ENCODE results near the gene AAGAB. TPM values are rescaled to one million over a fixed set of nuclear protein-coding genes. Genes with fewer than 3 reads are reported as not detected.

AAGAB gene
- total and polyA plus RNA-seq, 4 donors: 16.4 to 24.5 (median 21.2) TPM

- no peaks in the 10 kb centered on the region for H3K4me1 ChIP-seq (ENCODE audit: control insufficient read depth in 1 of 2, insufficient read depth in 2 of 2, low read length in 2 of 2)
- 83 to 85% methylated on average over 18 of the region's 18 CpGs for WGBS, 2 donors
These were observed 70.1 kb downstream of the AAGAB start for GRCh38 chr15:67184208-67184925.

GRCh38 chr15:67183443-67184169 is 70.9 kb downstream of the AAGAB start:
- intact Hi-C loops (cut with DNase I): no loop called here
- H3K4me3 ChIP-seq (ENCODE audit: low read length in 2 of 2): no peak overlapping the region
- no peaks in the 10 kb centered on the region for H3K9me3 ChIP-seq (ENCODE audit: control insufficient read depth, low read length)
- no peak for ATAC-seq (ENCODE audit: low FRiP score)
- DNase-seq: no peak
- H3K27me3 ChIP-seq (ENCODE audit: control insufficient read depth in 1 of 2, insufficient read depth in 2 of 2, low read length in 1 of 2): no peaks in the 10 kb centered on the region
- peaks cover 0 to 1% of the 10 kb centered on the region in 2 donors for H3K36me3 ChIP-seq (ENCODE audit: control insufficient read depth in 1 of 2, insufficient read depth in 2 of 2, low read length in 1 of 2)
- no peaks in the 10 kb centered on the region for H3K4me1 ChIP-seq (ENCODE audit: control insufficient read depth in 1 of 2, insufficient read depth in 2 of 2, low read length in 2 of 2)
- no peak overlapping the region for H3K27ac ChIP-seq (ENCODE audit: low read depth in 1 of 2, low read length in 2 of 2)
- WGBS, 2 donors: 86 to 88% methylated on average over 7 of the region's 7 CpGs

More at GRCh38 chr15:67184208-67184925, 70.1 kb downstream of the AAGAB start:
- Histone ChIP-seq H3K36me3 (ENCODE audit: control insufficient read depth in 1 of 2, insufficient read depth in 2 of 2, low read length in 1 of 2) (peaks cover 0 to 1% of the 10 kb centered on the region in 2 donors), H3K9me3 (ENCODE audit: control insufficient read depth, low read length) (no peaks in the 10 kb centered on the region), H3K27me3 (ENCODE audit: control insufficient read depth in 1 of 2, insufficient read depth in 2 of 2, low read length in 1 of 2) (no peaks in the 10 kb centered on the region), H3K27ac (ENCODE audit: low read depth in 1 of 2, low read length in 2 of 2) (no peak overlapping the region), H3K4me3 (ENCODE audit: low read length in 2 of 2) (no peak overlapping the region)
- peak in 1 of 2 donors; percentile 75 for DNase-seq
- intact Hi-C loops (cut with DNase I): no loop called here
- ATAC-seq (ENCODE audit: low FRiP score): no peak

GRCh38 chr15:67181221-67181639 is 73.2 kb downstream of the AAGAB start:
- ATAC-seq (ENCODE audit: low FRiP score) (no peak), DNase-seq (no peak)
- H3K4me3 ChIP-seq (ENCODE audit: low read length in 2 of 2): no peak overlapping the region
- peaks cover 0 to 3% of the 10 kb centered on the region in 2 donors for H3K4me1 ChIP-seq (ENCODE audit: control insufficient read depth in 1 of 2, insufficient read depth in 2 of 2, low read length in 2 of 2)
- no peak overlapping the region for H3K27ac ChIP-seq (ENCODE audit: low read depth in 1 of 2, low read length in 2 of 2)
- H3K27me3 ChIP-seq (ENCODE audit: control insufficient read depth in 1 of 2, insufficient read depth in 2 of 2, low read length in 1 of 2): no peaks in the 10 kb centered on the region
- 91 to 92% methylated on average over 15 of the region's 15 CpGs for WGBS, 2 donors
- H3K9me3 ChIP-seq (ENCODE audit: control insufficient read depth, low read length): no peaks in the 10 kb centered on the region
- intact Hi-C loops (cut with DNase I): no loop called here
- no peaks in the 10 kb centered on the region for H3K36me3 ChIP-seq (ENCODE audit: control insufficient read depth in 1 of 2, insufficient read depth in 2 of 2, low read length in 1 of 2)

GRCh38 chr15:67180514-67181191 is 73.8 kb downstream of the AAGAB start:
- Histone ChIP-seq H3K4me1 (ENCODE audit: control insufficient read depth in 1 of 2, insufficient read depth in 2 of 2, low read length in 2 of 2) (peaks cover 0 to 3% of the 10 kb centered on the region in 2 donors), H3K36me3 (ENCODE audit: control insufficient read depth in 1 of 2, insufficient read depth in 2 of 2, low read length in 1 of 2) (no peaks in the 10 kb centered on the region), H3K4me3 (ENCODE audit: low read length in 2 of 2) (no peak overlapping the region), H3K27me3 (ENCODE audit: control insufficient read depth in 1 of 2, insufficient read depth in 2 of 2, low read length in 1 of 2) (no peaks in the 10 kb centered on the region), H3K27ac (ENCODE audit: low read depth in 1 of 2, low read length in 2 of 2) (no peak overlapping the region), H3K9me3 (ENCODE audit: control insufficient read depth, low read length) (no peaks in the 10 kb centered on the region)
- 97% methylated on average over 10 of the region's 10 CpGs for WGBS, 2 donors
- no peak for DNase-seq
- no peak for ATAC-seq (ENCODE audit: low FRiP score)
- intact Hi-C loops (cut with DNase I): no loop called here

- peaks cover 0 to 3% of the 10 kb centered on the region in 2 donors for H3K4me1 ChIP-seq (ENCODE audit: control insufficient read depth in 1 of 2, insufficient read depth in 2 of 2, low read length in 2 of 2)
- H3K4me3 ChIP-seq (ENCODE audit: low read length in 2 of 2): no peak overlapping the region
- no peaks in the 10 kb centered on the region for H3K9me3 ChIP-seq (ENCODE audit: control insufficient read depth, low read length)
- no peak overlapping the region for H3K27ac ChIP-seq (ENCODE audit: low read depth in 1 of 2, low read length in 2 of 2)
- no peaks in the 10 kb centered on the region for H3K27me3 ChIP-seq (ENCODE audit: control insufficient read depth in 1 of 2, insufficient read depth in 2 of 2, low read length in 1 of 2)
- intact Hi-C loops (cut with DNase I): no loop called here
- DNase-seq: no peak
- no peak for ATAC-seq (ENCODE audit: low FRiP score)
- WGBS, 2 donors: 74 to 82% methylated on average over 11 of the region's 11 CpGs
- H3K36me3 ChIP-seq (ENCODE audit: control insufficient read depth in 1 of 2, insufficient read depth in 2 of 2, low read length in 1 of 2): no peaks in the 10 kb centered on the region
These were observed 74.4 kb downstream of the AAGAB start for GRCh38 chr15:67180035-67180434.

- Histone ChIP-seq H3K4me3 (ENCODE audit: low read length in 2 of 2) (no peak overlapping the region), H3K27ac (ENCODE audit: low read depth in 1 of 2, low read length in 2 of 2) (no peak overlapping the region), H3K36me3 (ENCODE audit: control insufficient read depth in 1 of 2, insufficient read depth in 2 of 2, low read length in 1 of 2) (no peaks in the 10 kb centered on the region), H3K27me3 (ENCODE audit: control insufficient read depth in 1 of 2, insufficient read depth in 2 of 2, low read length in 1 of 2) (no peaks in the 10 kb centered on the region), H3K9me3 (ENCODE audit: control insufficient read depth, low read length) (no peaks in the 10 kb centered on the region), H3K4me1 (ENCODE audit: control insufficient read depth in 1 of 2, insufficient read depth in 2 of 2, low read length in 2 of 2) (peaks cover 0 to 3% of the 10 kb centered on the region in 2 donors)
- intact Hi-C loops (cut with DNase I): loop anchor here in 1 of 2 donors (5.0 kb wide), 1 partner anchor 112 kb away; the partner anchor contains the start of gene SMAD3
- no peak for ATAC-seq (ENCODE audit: low FRiP score)
- 93% methylated on average over 9 of the region's 9 CpGs for WGBS, 2 donors
- no peak for DNase-seq
These were observed 75.0 kb downstream of the AAGAB start for GRCh38 chr15:67179411-67179995.

GRCh38 chr15:67178569-67179210 is 75.8 kb downstream of the AAGAB start:
- H3K4me1 ChIP-seq (ENCODE audit: control insufficient read depth in 1 of 2, insufficient read depth in 2 of 2, low read length in 2 of 2): peaks cover 0 to 3% of the 10 kb centered on the region in 2 donors
- no peak for ATAC-seq (ENCODE audit: low FRiP score)
- peak overlapping the region in 1 of 2 donors; percentile 14 for H3K27ac ChIP-seq (ENCODE audit: low read depth in 1 of 2, low read length in 2 of 2)
- peak; percentile 66 to 87 for DNase-seq
- H3K36me3 ChIP-seq (ENCODE audit: control insufficient read depth in 1 of 2, insufficient read depth in 2 of 2, low read length in 1 of 2): no peaks in the 10 kb centered on the region
- no peaks in the 10 kb centered on the region for H3K27me3 ChIP-seq (ENCODE audit: control insufficient read depth in 1 of 2, insufficient read depth in 2 of 2, low read length in 1 of 2)
- H3K9me3 ChIP-seq (ENCODE audit: control insufficient read depth, low read length): no peaks in the 10 kb centered on the region
- no peak overlapping the region for H3K4me3 ChIP-seq (ENCODE audit: low read length in 2 of 2)
- WGBS, 2 donors: 48 to 51% methylated on average over 11 of the region's 11 CpGs
- intact Hi-C loops (cut with DNase I): loop anchor here in 1 of 2 donors (5.0 kb wide), 1 partner anchor 111 kb away; the partner anchor contains the start of gene SMAD3

GRCh38 chr15:67177752-67178151 is 76.7 kb downstream of the AAGAB start:
- intact Hi-C loops (cut with DNase I): loop anchor here in 1 of 2 donors (5.0 kb wide), 1 partner anchor 110 kb away; the partner anchor contains the start of gene SMAD3
- no peak for DNase-seq
- Histone ChIP-seq H3K36me3 (ENCODE audit: control insufficient read depth in 1 of 2, insufficient read depth in 2 of 2, low read length in 1 of 2) (no peaks in the 10 kb centered on the region), H3K4me1 (ENCODE audit: control insufficient read depth in 1 of 2, insufficient read depth in 2 of 2, low read length in 2 of 2) (peaks cover 0 to 3% of the 10 kb centered on the region in 2 donors), H3K4me3 (ENCODE audit: low read length in 2 of 2) (no peak overlapping the region), H3K9me3 (ENCODE audit: control insufficient read depth, low read length) (no peaks in the 10 kb centered on the region), H3K27ac (ENCODE audit: low read depth in 1 of 2, low read length in 2 of 2) (peak overlapping the region in 1 of 2 donors; percentile 11), H3K27me3 (ENCODE audit: control insufficient read depth in 1 of 2, insufficient read depth in 2 of 2, low read length in 1 of 2) (no peaks in the 10 kb centered on the region)
- ATAC-seq (ENCODE audit: low FRiP score): no peak
- WGBS, 2 donors: 34 to 40% methylated on average over 6 of the region's 6 CpGs

All from aorta (tissue), 5 donors.